OCI-LY1 (cell line): ENCODE measurements around the gene UBTD1.

Experiments used
- H2AFZ ChIP-seq: fragments of 200-600 bp; sonication (generic), shearing (Covaris generic); 2 replicates; pipeline ENCODE4 v1.6.0; 2014; ENCODE audit warnings: antibody characterized with exemption, mild to moderate bottlenecking, low read length
- H3F3A ChIP-seq: fragments of 200-600 bp; sonication (generic), shearing (Covaris generic); 2 replicates; pipeline ENCODE4 v1.6.0; 2014; ENCODE audit warnings: mild to moderate bottlenecking, antibody characterized with exemption, low read length, moderate library complexity; ENCODE audit not compliant: insufficient read depth
- H3K27ac ChIP-seq: fragments of 200-600 bp; sonication (generic); 2 replicates; pipeline ENCODE4 v1.5.1; 2014; ENCODE audit warnings: low read length, mixed run types, mild to moderate bottlenecking, low read depth; ENCODE audit not compliant: poor library complexity, severe bottlenecking
- H3K27me3 ChIP-seq: fragments of 200-600 bp; sonication (generic); 2 replicates; pipeline ENCODE4 v1.6.0; 2014; ENCODE audit warnings: antibody characterized with exemption, mild to moderate bottlenecking, low read length, moderate library complexity; ENCODE audit not compliant: insufficient read depth
- H3K36me3 ChIP-seq: fragments of 200-600 bp; sonication (generic); 2 replicates; pipeline ENCODE4 v1.6.1; 2014; ENCODE audit warnings: mild to moderate bottlenecking, antibody characterized with exemption, low read length, moderate library complexity, mixed read lengths; ENCODE audit not compliant: insufficient read depth
- H3K4me1 ChIP-seq: fragments of 200-600 bp; sonication (generic); 2 replicates; pipeline ENCODE4 v1.5.1; 2014; ENCODE audit warnings: mild to moderate bottlenecking, low read length, moderate library complexity; ENCODE audit not compliant: insufficient read depth, severe bottlenecking
- H3K4me2 ChIP-seq: fragments of 200-600 bp; sonication (generic), shearing (Covaris generic); 2 replicates; pipeline ENCODE4 v1.6.1; 2014; ENCODE audit warnings: low read length
- H3K4me3 ChIP-seq: fragments of 200-600 bp; sonication (generic); 2 replicates; pipeline ENCODE4 v1.5.1; 2014; ENCODE audit warnings: low read length, low read depth, mild to moderate bottlenecking, mixed read lengths; ENCODE audit not compliant: poor library complexity, severe bottlenecking
- H3K79me2 ChIP-seq: fragments of 200-600 bp; shearing (Covaris generic); 2 replicates; pipeline ENCODE4 v1.6.1; 2016; ENCODE audit warnings: mixed run types, low read length, mixed read lengths; ENCODE audit not compliant: insufficient read depth
- H3K9ac ChIP-seq: fragments of 200-600 bp; sonication (generic), shearing (Covaris generic); 2 replicates; pipeline ENCODE4 v1.6.1; 2014; ENCODE audit warnings: mild to moderate bottlenecking, low read length, mixed read lengths
- H3K9me2 ChIP-seq: fragments of 200-600 bp; sonication (generic), shearing (Covaris generic); 2 replicates; pipeline ENCODE4 v1.6.1; 2014; ENCODE audit warnings: low read depth, mild to moderate bottlenecking, low read length, mixed read lengths
- H3K9me3 ChIP-seq: fragments of 200-600 bp; shearing (Covaris generic); 2 replicates; pipeline ENCODE4 v1.6.1; 2014; ENCODE audit warnings: low read length, mixed read lengths
- H4K20me1 ChIP-seq: fragments of 200-600 bp; sonication (generic), shearing (Covaris generic); 2 replicates; pipeline ENCODE4 v1.6.0; 2016; ENCODE audit warnings: mild to moderate bottlenecking, low read length; ENCODE audit not compliant: insufficient read depth
- EZH2 ChIP-seq: fragments of 200-600 bp; sonication (generic), shearing (Covaris generic); IDR thresholded peaks from 2 replicates; pipeline ENCODE4 v1.8.0; 2017; ENCODE audit warnings: borderline replicate concordance, mixed run types, mild to moderate bottlenecking, antibody characterized with exemption, low read length, moderate library complexity, mixed read lengths
- TF ChIP-seq, protein P1 (sequence below): fragments of 200-600 bp; sonication (generic), shearing (Covaris generic); IDR thresholded peaks from 2 replicates; pipeline ENCODE4 v1.5.1; 2017; ENCODE audit warnings: mild to moderate bottlenecking, antibody characterized with exemption, low read length, moderate library complexity, mixed read lengths

Gene UBTD1

DNA sequence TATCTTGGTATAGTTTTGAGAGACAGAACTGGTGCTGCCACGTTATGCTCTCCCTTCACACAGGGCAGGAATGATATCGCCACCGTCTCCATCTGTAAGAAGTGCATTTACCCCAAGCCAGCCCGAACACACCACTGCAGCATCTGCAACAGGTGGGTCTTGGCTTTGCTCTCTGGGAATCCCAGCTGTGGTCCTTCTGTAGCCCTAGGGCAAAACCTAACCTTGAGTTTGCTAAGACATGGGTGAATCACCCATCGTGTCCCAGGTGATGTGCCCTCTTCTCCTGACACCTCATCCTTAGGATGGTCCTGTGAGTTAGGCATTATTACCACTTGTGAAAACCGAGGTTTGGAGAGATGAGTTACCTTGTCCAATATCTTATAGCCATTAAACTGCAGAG, 46.4 kb upstream of the UBTD1 start:
- no peaks in the 10 kb centered on the region for H3K9me3 ChIP-seq
- no peaks in the 10 kb centered on the region for H3K27me3 ChIP-seq
- H3K79me2 ChIP-seq = peaks cover 2% of the 10 kb centered on the region; the same call in 1 of the 2 replicates
- H3K27ac ChIP-seq = no peak overlapping the region
- no peaks in the 10 kb centered on the region for H4K20me1 ChIP-seq
- no peak overlapping the region for H2AFZ ChIP-seq
- H3K9me2 ChIP-seq = no peaks in the 10 kb centered on the region
- no peak overlapping the region for H3K4me2 ChIP-seq
- peaks cover 9% of the 10 kb centered on the region for H3K4me1 ChIP-seq
- H3K4me3 ChIP-seq = no peak overlapping the region
- H3K9ac ChIP-seq = no peak overlapping the region
- TF ChIP-seq EZH2 = no peak
- TF ChIP-seq, protein P1, sequence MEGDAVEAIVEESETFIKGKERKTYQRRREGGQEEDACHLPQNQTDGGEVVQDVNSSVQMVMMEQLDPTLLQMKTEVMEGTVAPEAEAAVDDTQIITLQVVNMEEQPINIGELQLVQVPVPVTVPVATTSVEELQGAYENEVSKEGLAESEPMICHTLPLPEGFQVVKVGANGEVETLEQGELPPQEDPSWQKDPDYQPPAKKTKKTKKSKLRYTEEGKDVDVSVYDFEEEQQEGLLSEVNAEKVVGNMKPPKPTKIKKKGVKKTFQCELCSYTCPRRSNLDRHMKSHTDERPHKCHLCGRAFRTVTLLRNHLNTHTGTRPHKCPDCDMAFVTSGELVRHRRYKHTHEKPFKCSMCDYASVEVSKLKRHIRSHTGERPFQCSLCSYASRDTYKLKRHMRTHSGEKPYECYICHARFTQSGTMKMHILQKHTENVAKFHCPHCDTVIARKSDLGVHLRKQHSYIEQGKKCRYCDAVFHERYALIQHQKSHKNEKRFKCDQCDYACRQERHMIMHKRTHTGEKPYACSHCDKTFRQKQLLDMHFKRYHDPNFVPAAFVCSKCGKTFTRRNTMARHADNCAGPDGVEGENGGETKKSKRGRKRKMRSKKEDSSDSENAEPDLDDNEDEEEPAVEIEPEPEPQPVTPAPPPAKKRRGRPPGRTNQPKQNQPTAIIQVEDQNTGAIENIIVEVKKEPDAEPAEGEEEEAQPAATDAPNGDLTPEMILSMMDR = no peak
- no peaks in the 10 kb centered on the region for H3F3A ChIP-seq
- H3K36me3 ChIP-seq = peaks cover 38% of the 10 kb centered on the region

DNA sequence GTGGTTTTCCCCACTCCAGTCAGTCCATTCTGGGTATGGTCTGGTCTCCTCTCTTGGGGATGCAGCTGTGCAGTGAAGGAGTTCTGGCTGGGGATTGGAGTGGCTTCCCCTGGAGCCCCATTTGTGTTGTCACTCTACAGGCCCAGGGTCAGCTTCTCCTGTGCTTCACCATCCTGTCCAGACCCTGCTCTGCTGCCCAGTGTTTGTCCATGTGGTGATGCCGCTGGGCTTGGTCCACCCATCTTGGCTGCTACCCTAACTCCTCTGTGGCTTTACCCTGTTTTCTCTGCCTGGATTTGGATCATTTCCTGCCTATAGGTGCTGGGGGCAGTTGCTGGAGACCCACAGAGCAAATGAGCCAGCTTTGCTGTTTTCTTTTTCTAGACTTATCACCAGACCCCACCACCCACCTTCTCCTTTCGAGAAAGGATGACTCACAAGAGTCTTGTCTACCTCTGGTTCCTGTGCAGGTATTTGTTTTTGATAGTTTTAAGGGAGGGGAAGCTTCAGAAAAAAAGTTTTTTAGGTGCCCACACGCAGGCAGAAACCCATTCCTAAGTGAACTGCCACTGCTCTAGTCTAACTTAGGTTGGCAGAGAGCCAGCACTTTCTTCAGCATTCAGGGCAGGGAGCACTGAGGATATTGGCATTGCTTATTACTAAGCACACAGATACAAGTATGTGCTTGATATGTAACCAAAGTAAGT, 44.2 kb upstream of the UBTD1 start:
- no peak overlapping the region for H3K27ac ChIP-seq
- no peaks in the 10 kb centered on the region for H3K9me2 ChIP-seq
- H3K9me3 ChIP-seq = no peaks in the 10 kb centered on the region
- H3K36me3 ChIP-seq = peaks cover 53% of the 10 kb centered on the region
- no peaks in the 10 kb centered on the region for H4K20me1 ChIP-seq
- TF ChIP-seq EZH2 = no peak
- TF ChIP-seq, protein P1 = no peak
- H3K4me2 ChIP-seq = no peak overlapping the region
- no peak overlapping the region for H3K4me3 ChIP-seq
- H3K79me2 ChIP-seq = no peaks in the 10 kb centered on the region
- H3K27me3 ChIP-seq = no peaks in the 10 kb centered on the region
- H3K4me1 ChIP-seq = no peaks in the 10 kb centered on the region
- H3F3A ChIP-seq = no peaks in the 10 kb centered on the region
- H3K9ac ChIP-seq = no peak overlapping the region
- no peak overlapping the region for H2AFZ ChIP-seq

DNA sequence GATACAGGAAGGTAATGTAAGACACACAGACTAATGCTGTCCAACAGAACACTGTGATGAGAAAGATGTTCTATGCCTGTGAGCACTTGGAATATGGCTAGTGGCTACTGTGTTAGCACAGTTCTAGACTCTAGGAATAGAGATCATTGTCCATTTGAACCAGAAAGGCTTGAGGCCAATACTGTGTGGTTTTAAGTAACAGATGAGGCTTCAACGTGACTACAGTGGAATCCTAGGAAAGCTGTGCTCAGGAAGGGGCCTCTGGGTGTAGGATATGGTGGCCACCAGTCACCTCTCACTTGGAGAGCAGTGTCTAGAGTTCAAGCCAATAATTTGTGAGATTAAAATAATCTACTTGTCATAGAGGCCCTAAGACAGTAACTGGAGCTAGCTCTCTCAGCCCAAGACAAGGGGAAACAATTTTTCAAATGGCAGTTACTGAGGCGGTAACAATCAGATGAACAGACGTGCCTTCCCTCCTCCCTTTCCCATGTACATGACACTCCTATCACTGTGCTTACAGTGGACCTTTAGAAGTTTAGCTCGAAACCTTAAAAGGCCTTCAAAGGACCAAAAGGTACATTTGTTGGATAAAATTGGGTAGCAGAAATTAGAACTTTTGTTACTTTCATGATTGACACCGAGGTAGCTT, 42.6 kb upstream of the UBTD1 start:
- Histone ChIP-seq H3K79me2 (no peaks in the 10 kb centered on the region), H2AFZ (no peak overlapping the region), H3K9me3 (no peaks in the 10 kb centered on the region), H3K4me3 (no peak overlapping the region), H3K9me2 (no peaks in the 10 kb centered on the region), H3K27ac (no peak overlapping the region), H3F3A (no peaks in the 10 kb centered on the region), H3K36me3 (peaks cover 70% of the 10 kb centered on the region), H3K4me1 (no peaks in the 10 kb centered on the region), H3K27me3 (no peaks in the 10 kb centered on the region), H4K20me1 (no peaks in the 10 kb centered on the region), H3K4me2 (no peak overlapping the region), H3K9ac (no peak overlapping the region)
- no peak for TF ChIP-seq EZH2
- TF ChIP-seq, protein P1 = no peak
